Measurements from ENCODE around the gene GGPS1. TPM values are rescaled to one million over a fixed set of nuclear protein-coding genes. Genes with fewer than 3 reads are reported as not detected.

Gene GGPS1
- total RNA-seq, 4 donors from 2014 or later, result 15.4 to 26.2 (median 17.8) TPM

GRCh38 chr1:235317168-235317567, 11.2 kb upstream of the GGPS1 start:
- DNase-seq (ENCODE audit: low spot score), result no peak
- no peak for TF ChIP-seq CTCF (IDR thresholded peaks at IDR 0.05)
- no peak for ATAC-seq (ENCODE audit: low FRiP score)

- TF ChIP-seq CTCF (IDR thresholded peaks at IDR 0.05), result no peak
- ATAC-seq (ENCODE audit: low FRiP score) (no peak), DNase-seq (ENCODE audit: low spot score) (no peak)
These were observed 9.1 kb upstream of the GGPS1 start for GRCh38 chr1:235319255-235319654.

- ATAC-seq (ENCODE audit: low FRiP score) (no peak), DNase-seq (ENCODE audit: low spot score) (no peak)
- no peak for TF ChIP-seq CTCF (IDR thresholded peaks at IDR 0.05)
These were observed 7.7 kb upstream of the GGPS1 start for GRCh38 chr1:235320521-235321179.

GRCh38 chr1:235324296-235324695, 4.1 kb upstream of the GGPS1 start:
- DNase-seq (ENCODE audit: low spot score) (no peak), ATAC-seq (ENCODE audit: low FRiP score) (no peak)
- no peak for TF ChIP-seq CTCF (IDR thresholded peaks at IDR 0.05)

GRCh38 chr1:235325139-235325538, 3.2 kb upstream of the GGPS1 start:
- no peak for ATAC-seq (ENCODE audit: low FRiP score)
- no peak for TF ChIP-seq CTCF (IDR thresholded peaks at IDR 0.05)
- DNase-seq (ENCODE audit: low spot score), result no peak

- DNase-seq (ENCODE audit: low spot score), result no peak
- no peak for ATAC-seq (ENCODE audit: low FRiP score)
- TF ChIP-seq CTCF (IDR thresholded peaks at IDR 0.05), result no peak
These were observed 2.5 kb upstream of the GGPS1 start for GRCh38 chr1:235325854-235326253.

Data from omental fat pad (tissue), 4 donors.